Measurements from ENCODE around the gene PCNX2. TPM values are rescaled to one million over a fixed set of nuclear protein-coding genes. Genes with fewer than 3 reads are reported as not detected.

PCNX2 gene
- total RNA-seq, 1 donor from 2014 or later = 33.6 TPM

DNA sequence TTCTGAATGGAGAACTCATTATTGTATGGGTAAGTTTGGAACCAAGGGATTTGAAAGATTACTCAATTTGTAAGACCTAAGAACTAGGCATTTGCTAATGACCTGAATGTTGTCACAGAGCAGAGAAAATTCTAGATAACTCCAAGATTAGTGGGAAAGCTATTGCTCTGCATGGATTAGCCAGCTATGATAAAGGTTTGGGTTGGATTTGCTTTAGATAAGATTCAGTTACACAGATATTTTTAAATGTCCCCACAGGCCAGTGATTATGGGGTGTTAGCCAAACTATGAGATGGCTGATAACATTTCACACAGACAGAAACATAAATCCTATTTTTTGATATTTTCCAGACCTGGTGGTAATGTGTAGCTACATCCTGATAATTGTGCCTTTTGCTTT is 256.9 kb downstream of the PCNX2 start:
- TF ChIP-seq, protein P1, sequence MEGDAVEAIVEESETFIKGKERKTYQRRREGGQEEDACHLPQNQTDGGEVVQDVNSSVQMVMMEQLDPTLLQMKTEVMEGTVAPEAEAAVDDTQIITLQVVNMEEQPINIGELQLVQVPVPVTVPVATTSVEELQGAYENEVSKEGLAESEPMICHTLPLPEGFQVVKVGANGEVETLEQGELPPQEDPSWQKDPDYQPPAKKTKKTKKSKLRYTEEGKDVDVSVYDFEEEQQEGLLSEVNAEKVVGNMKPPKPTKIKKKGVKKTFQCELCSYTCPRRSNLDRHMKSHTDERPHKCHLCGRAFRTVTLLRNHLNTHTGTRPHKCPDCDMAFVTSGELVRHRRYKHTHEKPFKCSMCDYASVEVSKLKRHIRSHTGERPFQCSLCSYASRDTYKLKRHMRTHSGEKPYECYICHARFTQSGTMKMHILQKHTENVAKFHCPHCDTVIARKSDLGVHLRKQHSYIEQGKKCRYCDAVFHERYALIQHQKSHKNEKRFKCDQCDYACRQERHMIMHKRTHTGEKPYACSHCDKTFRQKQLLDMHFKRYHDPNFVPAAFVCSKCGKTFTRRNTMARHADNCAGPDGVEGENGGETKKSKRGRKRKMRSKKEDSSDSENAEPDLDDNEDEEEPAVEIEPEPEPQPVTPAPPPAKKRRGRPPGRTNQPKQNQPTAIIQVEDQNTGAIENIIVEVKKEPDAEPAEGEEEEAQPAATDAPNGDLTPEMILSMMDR (IDR thresholded peaks at IDR 0.05; ENCODE audit: unreplicated experiment) = no peak
- H3K9me3 Mint-ChIP-seq (ENCODE audit: low read depth) = peaks cover 6% of the 10 kb centered on the region
- H3K4me3 Mint-ChIP-seq (ENCODE audit: low read depth) = peak overlapping the region; percentile 11
- DNase-seq (ENCODE audit: low spot score, unreplicated experiment) = no peak
- peaks cover 2% of the 10 kb centered on the region for H3K36me3 Mint-ChIP-seq (ENCODE audit: insufficient read depth)
- peaks cover 56% of the 10 kb centered on the region for H3K4me1 Mint-ChIP-seq (ENCODE audit: low read depth)
- H3K27me3 Mint-ChIP-seq = peaks cover 2% of the 10 kb centered on the region
- peak overlapping the region; percentile 58 for H3K27ac Mint-ChIP-seq

DNA sequence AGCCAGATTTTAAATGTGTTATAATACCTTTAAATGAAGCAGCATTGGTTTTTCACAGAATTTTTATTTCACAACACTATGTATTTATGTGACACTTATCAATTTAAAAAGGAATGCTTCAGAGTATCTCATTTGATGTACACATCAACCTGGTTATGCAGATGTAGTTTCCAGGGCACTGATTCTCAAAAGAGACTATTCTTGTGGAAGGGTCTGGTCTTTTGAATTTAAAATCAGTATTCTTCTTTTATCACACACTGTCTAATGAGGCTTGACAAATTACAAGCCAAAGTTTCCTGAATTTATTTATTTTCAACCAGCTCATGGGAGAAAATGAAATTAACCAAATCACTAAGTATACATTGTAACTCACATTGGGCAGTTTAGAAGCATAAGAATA is 257.7 kb downstream of the PCNX2 start:
- Mint-ChIP-seq H3K4me1 (ENCODE audit: low read depth) (peaks cover 56% of the 10 kb centered on the region), H3K27me3 (peaks cover 2% of the 10 kb centered on the region), H3K9me3 (ENCODE audit: low read depth) (peaks cover 6% of the 10 kb centered on the region), H3K4me3 (ENCODE audit: low read depth) (no peak overlapping the region), H3K36me3 (ENCODE audit: insufficient read depth) (peaks cover 2% of the 10 kb centered on the region), H3K27ac (no peak overlapping the region)
- TF ChIP-seq, protein P1 (IDR thresholded peaks at IDR 0.05; ENCODE audit: unreplicated experiment) = no peak
- no peak for DNase-seq (ENCODE audit: low spot score, unreplicated experiment)

DNA sequence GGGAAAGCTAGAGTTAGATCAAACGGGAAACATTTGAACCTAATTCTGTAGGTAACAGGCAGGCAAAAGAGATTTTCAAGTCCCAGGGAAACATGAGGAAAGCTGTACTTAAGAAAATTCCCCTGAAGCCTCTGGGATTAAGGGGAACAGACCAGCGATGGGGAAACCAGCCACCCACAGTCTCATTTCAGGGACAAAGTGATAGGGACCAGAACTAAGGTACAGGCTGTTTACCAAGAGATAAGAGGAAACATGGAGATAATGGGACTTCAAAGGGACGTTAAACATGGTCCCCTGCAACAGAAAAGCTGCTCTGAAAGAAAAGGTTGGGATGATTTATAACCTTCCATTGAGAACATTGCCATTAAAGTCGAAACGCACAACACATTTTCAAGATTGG is 260.7 kb downstream of the PCNX2 start:
- DNase-seq (ENCODE audit: low spot score, unreplicated experiment) = no peak
- Mint-ChIP-seq H3K4me3 (ENCODE audit: low read depth) (peak overlapping the region; percentile 27), H3K9me3 (ENCODE audit: low read depth) (no peaks in the 10 kb centered on the region), H3K27ac (peak overlapping the region; percentile 76), H3K36me3 (ENCODE audit: insufficient read depth) (peaks cover 2% of the 10 kb centered on the region), H3K4me1 (ENCODE audit: low read depth) (peaks cover 59% of the 10 kb centered on the region), H3K27me3 (no peaks in the 10 kb centered on the region)
- TF ChIP-seq, protein P1 (IDR thresholded peaks at IDR 0.05; ENCODE audit: unreplicated experiment) = no peak

DNA sequence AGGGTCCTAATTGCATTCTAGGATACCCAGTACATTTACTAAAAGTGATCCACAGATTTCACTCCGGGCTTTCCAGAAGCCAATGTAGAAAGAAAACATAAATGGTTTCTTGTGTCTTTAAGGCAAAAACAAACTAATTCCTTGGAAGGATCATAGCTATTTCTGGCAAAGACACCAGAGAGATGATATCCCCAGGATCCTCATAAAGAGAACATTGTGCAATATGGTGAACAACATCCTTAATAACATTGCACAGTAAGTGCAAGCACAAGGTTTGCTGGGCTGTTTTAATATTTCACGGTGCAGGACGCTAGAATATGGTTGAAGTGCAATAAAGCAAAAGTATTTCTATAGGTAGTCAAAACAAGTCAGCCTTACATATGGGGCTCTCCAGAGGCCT is 262.2 kb downstream of the PCNX2 start:
- Mint-ChIP-seq H3K36me3 (ENCODE audit: insufficient read depth) (peaks cover 2% of the 10 kb centered on the region), H3K27ac (no peak overlapping the region), H3K9me3 (ENCODE audit: low read depth) (no peaks in the 10 kb centered on the region), H3K4me3 (ENCODE audit: low read depth) (no peak overlapping the region), H3K27me3 (no peaks in the 10 kb centered on the region), H3K4me1 (ENCODE audit: low read depth) (peaks cover 48% of the 10 kb centered on the region)
- DNase-seq (ENCODE audit: low spot score, unreplicated experiment) = no peak
- TF ChIP-seq, protein P1 (IDR thresholded peaks at IDR 0.05; ENCODE audit: unreplicated experiment) = no peak

DNA sequence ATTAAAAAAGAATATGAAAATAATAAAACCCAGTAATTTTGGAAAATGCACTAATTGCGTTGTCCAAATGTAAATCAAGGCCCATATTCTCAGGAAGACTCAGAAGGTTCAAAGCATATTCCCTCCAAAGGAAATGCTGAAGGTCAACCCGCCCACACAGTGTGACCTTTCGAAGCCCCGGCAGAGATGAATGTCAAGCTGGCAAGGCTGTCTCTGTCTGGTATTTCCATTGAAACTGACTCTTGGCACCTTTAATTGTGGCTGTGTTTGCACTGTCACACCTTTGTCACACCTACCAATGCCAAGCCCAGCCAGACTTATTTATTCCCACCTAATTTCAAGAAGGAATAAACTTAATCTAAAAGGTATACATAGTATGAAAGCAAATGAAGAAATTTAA is 262.6 kb downstream of the PCNX2 start:
- no peak overlapping the region for H3K27ac Mint-ChIP-seq
- no peaks in the 10 kb centered on the region for H3K27me3 Mint-ChIP-seq
- peaks cover 2% of the 10 kb centered on the region for H3K36me3 Mint-ChIP-seq (ENCODE audit: insufficient read depth)
- H3K4me1 Mint-ChIP-seq (ENCODE audit: low read depth) = peaks cover 45% of the 10 kb centered on the region
- H3K4me3 Mint-ChIP-seq (ENCODE audit: low read depth) = no peak overlapping the region
- no peaks in the 10 kb centered on the region for H3K9me3 Mint-ChIP-seq (ENCODE audit: low read depth)
- TF ChIP-seq, protein P1 (IDR thresholded peaks at IDR 0.05; ENCODE audit: unreplicated experiment) = no peak
- DNase-seq (ENCODE audit: low spot score, unreplicated experiment) = no peak

All from progenitor cell of endocrine pancreas (in vitro differentiated cells).